GM19468 (cell line): ENCODE data around the gene ADCY2.

Experiments
- ATAC-seq: cut with Tn5 transposase; IDR thresholded peaks from one replicate; pipeline ENCODE4 v1.9.1; 2021; ENCODE audit warnings: mild to moderate bottlenecking, moderate library complexity, moderate number of reproducible peaks; ENCODE audit not compliant: unreplicated experiment; ENCODE audit errors: extremely low read depth

Gene ADCY2

DNA sequence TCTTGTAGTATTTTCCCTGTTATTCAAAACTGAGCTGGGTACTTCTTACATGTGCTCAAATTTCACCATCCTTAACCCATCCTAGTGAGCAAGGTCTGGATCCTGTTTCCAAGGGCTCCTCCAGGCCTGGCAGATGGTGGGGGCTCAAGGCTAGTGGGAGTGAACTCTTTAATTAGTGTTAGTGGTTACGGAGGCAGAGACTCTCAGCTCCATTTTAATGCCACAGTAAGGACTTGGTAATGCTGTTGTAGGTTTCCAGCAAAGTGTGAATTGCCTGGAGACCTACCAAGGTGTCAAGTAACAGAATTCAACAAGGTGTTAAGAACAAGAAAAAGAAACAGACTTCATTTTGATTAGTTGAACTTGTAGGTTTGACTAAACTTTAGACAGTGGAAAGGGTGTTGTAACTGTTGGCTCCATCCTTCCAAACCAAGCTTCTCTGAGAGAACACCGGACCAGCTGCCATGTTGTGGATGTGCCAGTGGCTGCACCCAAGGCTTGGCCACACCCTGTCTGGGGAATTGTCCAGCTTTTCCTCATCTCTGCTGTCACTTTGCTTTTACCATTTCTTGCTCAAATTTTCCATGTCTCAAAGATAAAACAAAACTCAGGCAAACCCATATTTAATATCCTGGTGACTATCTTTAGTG, 98.7 kb downstream of the ADCY2 start:
- ATAC-seq: no peak

DNA sequence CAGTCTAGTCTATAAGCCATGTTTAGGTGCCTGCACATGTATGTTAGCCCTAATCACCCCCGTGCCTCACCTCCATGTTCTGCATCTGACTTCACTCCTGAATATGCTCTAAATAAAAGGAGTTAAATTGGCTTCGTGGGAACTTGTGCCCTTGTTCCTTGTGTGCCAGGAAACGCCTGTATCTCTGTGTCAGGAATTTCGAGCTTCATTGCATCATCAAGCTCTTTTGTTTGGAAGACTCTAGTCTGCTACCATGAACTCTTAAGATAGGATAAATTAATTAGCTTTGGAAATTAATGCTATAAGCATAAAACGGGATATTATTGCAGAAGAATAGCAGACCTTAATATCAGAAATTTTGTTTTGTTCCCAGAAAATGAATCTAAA, 99.2 kb downstream of the ADCY2 start:
- no peak for ATAC-seq

DNA sequence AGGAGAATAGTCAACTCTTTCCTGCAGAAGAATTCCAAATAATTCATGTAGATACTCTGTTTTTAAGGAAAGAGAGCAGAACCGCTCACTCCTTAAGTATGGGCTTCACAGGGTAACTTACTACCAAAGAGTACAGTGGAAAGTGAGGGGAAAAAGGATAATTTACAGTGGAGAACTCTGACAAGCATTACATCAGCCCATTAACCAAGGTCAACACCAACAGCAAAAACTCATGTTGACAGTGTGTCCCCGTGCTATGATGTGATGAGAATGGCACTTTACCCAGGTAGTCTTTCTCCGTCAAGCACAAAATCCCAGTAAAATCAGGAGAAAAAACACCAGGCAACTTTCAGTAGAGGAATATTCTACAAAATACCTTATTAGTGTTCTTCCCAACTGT, 104.3 kb downstream of the ADCY2 start:
- ATAC-seq: no peak

DNA sequence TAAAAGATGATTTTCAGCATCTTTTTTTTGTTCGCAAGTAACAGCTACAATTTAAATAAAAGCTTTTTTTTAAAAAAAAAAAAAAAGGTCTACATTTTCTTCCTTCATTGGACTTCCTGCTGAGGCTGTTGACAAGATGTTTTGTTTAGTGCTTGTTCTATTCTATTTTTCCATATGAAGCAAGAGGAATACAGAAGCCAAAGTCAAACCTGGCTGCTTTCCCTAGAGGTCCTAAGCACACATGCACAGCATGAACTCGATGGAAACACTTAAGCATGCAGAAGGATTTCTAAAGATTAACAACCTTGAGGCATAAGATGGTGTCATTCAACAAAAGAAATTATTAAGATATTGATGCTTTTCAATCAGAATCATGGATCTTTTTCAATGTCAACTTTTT, 105.1 kb downstream of the ADCY2 start:
- no peak for ATAC-seq

DNA sequence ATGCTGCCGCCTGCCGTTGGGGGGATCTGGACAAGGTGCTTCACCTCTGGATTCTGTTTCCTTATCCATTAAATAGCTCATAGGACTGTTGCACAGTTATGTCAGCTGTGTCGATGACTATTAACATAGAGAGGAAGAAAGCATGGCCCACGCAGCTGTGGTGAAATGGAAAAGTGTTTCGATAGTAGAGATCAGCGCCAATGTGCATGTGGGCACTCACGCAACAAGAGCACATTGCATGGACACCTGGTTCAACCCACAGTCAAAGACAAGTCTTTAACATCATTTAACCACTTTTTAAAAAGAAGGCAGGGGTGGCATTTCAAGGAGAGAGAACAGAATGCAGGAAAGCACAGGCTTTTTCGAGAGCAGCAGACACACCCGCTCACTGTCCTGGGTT, 107.6 kb downstream of the ADCY2 start:
- no peak for ATAC-seq

DNA sequence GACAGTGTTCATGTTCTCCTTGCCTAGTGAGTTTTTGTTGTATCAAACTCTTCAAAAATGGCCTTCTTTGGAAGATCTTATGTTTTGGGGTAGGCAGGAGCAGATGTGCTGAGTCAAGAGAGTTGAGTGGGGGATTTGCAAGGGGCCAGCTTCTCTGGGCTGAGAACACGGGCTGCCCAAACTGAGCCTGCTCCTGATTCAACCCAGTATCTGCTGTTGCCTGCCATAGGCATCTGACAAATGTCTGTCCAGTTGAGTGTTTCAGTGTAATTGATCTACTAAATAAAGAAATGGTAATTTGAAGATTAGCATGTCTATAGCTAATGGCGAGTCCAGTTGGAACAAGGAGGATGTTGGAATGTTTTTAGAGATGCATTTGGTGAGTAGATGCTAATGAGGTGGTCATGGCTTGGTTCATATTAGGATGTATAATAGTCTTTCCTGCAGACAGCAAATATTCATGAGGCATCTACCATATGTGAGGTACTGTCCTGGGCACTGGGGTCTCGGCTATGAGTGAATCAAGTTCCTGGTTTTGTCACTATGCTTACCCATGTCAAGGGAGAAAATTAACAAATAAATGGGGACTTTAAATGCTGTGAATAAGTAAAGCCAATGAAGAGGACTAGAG, 119.5 kb downstream of the ADCY2 start:
- no peak for ATAC-seq

DNA sequence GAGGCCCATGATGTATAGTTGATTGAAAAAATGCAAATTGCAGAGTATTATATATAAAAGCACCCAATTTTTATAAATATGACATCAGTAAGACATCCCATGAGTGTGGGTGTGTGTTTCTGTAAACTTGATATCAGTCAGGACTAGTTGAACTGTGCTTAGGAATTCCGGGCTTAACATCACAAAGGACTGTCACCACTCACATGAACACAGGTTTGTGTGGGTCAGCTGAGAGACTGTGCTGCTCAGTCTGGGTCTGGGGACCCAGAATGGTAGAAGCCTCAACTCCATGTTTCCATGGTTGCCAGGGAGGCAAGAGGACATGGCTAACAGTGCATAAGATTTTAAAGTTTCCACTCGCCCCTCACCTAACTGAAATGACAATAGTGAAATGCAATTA, 120.3 kb downstream of the ADCY2 start:
- no peak for ATAC-seq

DNA sequence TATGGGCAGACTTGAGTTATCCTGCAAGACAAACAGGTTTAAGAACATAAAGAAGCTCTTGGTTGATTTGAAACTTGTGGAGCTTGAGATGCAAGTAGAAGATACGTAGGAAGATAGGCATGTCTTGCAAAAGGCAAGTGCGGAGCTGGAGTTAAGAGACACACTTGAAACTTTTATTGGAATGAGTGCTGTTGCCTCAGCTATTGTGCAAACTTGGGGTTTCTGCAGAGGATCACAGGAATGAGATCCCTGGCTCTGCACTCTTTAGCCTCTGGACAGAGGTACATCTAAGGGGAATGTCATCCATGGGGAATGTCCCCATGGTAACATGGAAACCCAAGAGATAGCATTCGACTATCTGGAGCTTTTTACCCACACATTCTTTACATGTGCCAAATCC, 121.1 kb downstream of the ADCY2 start:
- no peak for ATAC-seq

DNA sequence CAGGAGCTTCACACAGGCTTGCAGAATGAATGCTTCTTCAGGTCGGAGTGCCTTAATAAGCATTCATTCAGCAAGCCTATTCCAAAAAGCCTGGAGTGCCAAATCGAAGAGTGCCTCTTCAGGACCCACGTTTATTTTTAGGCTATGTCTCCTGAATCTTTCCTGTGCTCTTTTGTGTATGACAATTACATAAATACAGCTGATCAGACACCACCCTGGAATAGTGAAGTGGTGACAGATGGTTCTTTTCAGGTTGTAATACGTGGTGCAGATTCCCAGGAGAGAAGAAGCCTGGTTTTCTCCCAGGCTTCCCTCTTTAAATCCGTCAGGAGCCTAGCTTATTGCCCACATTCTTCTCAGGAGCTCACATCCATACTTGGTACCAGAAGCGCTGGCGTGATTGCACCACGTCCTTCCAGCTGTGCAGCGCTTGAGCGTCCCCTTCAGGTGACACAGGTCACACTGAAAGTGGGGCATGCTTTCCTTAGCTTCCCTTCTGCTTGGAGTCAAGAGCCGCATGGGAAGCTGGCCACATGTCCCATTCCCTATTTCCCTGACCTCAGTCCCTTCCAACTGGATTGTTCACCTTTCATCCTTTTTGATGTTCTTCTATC, 123.1 kb downstream of the ADCY2 start:
- ATAC-seq: no peak

DNA sequence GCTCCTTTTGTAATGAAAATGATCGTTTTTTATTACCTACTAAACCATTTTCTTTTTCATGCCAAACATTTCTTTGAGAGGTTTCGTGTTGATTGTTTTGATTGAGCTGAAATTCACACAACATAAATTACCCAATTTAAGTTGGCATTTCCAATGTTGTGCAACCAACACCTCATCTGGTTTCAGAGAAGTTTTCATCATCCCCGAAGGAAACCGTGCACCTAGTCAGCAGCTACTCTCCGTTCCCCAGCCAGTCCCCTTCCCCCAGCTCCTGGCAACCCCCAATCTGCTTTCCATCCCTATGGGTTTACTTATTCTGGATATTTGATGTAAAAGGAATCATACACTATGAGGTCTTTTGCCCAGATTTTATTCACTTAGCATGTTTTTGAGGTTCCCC, 123.6 kb downstream of the ADCY2 start:
- ATAC-seq: no peak

DNA sequence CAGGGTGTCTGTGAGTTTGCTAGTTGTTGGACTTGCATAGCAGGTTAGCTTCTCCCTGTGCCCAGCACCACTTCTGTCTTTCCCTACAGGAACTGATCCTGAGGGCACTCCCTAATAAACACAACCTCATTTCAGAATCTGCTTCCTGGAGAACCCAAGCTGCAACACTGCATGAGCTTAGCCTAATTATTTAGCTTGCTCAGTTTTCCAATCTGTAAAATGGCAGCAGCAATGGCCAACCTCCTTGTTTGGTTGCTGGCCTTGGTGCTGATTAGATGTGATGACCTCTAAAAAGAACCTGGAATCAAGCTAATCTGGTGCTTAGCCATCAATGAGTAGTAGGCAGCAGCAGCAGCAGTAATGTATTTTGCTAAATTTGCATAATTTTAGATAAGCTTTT, 133.9 kb downstream of the ADCY2 start:
- no peak for ATAC-seq

DNA sequence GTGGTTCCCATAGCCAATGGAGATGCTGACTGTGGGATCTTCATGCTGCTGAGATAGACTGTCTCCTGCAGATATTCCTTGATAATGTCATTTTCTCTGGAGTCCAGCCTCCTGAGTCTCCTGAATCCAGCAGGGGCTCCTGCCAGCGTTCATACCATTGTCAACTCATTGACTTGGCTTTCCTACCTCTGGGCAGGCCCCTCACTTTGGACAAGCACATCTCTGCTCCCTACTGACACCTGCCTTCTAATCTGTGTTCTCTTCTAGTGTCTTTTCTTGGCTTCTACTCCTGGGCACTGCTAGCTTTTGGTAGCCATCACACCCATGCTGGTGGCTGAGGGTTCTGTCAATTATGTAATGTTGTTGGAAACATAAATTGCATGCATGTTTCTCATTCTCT, 138.0 kb downstream of the ADCY2 start:
- no peak for ATAC-seq

DNA sequence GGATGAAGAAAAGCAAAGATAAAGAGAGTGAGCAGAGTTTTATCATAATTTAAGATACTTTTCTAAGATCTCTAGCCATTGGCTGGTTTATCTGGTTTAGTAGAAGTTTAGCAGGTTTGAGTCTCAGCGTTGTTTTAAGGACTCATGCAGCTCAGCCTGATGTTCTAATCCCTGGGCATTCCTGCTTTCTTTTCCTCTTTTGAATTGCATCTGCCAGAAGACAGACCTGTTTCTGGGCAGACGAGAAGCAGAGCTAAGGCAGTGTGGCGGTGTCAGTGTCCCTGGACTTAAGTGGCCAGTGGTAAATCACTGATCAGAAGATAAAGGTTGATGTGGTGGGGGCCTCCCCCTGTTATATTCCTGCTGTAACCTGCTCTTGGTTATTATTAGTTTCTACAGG, 138.6 kb downstream of the ADCY2 start:
- no peak for ATAC-seq

DNA sequence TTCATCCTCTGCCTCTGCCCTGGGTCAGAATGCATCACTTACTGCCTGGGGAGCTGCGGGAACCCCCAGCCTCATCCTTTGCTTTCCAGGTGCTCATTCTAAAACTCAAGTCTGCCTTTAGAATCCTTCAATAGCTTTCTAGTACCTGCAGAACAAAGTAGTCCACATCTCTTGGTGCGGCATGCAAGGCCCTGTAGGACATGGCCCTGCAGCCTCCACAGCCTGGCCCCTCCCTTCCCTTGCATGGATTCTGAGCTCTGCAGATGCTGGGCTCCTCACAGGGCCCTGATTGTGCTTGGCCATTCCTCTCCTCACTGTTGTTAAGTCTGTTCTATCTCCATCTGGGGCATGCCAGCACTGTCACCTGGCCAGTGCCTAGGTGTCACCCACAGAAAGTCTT, 141.6 kb downstream of the ADCY2 start:
- ATAC-seq: no peak

DNA sequence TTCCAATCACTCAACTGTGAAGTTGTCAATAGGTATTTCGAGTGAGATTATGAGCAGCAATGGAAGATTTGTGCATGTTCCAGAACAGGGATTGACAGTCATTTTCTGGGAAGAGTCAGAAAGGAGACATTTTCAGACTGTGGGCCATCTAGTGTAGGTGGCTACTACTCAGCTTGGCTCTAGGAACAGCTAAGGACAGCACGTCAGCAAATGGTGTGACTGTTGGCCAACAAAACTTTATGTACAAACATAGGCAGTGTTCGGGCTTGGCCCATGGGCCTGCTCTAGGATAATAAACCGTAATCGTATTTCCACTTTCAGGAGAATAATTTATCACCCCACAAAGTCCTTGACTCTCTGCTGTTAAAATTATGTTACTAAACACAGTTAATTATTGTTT, 143.6 kb downstream of the ADCY2 start:
- no peak for ATAC-seq

DNA sequence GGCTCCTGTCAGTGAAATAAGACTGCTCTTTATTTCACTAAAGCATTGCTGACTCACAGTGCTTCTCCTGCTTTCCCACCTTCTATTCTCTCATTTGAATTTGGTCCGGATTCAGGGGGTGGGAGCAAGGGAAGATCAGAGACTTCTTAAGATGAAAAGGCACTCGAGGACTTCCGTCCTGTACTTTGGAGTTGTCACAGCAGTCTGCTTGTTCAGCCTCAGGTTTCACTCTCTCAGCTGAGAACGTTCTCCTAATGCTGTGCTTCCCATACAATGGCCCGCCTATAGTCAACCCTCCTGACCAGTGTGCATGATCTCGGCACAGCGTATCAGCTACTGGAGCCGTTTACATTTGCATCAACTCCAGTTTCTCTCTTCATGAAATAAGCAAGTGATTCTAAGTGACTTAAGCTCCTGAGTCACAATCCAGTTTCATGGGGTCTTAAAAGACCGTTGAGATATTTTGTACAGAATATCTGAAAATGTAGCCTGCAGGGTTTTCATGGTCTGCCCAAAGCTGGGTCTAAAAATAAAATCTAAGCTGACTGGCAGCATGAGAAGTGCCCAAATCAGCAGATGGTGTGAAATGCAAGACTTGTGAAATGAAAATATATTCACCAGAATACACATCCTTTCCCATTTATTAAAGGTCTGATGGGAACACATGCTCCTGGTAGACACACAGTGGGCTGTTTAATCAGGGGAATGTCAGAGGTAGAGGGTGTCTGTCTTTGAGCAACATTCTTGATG, 145.0 kb downstream of the ADCY2 start:
- ATAC-seq: no peak

DNA sequence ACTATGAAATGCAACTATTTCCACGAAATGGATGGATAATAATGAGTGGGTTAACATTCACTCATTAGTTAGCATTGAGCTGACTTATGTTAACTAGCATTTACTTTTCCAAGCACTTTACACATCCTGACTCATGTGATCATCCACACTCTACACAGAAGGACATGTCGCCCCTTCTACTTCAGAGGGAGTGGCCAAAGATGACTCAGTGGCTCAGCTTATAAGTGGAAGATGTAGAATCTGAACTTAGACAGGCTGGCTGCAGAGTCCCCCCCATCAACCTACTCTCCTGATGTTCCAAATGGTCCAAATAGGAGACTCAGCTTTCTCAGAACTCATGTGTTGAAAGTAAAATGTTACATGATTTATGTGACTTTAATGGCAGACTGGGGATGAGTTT, 146.0 kb downstream of the ADCY2 start:
- no peak for ATAC-seq

DNA sequence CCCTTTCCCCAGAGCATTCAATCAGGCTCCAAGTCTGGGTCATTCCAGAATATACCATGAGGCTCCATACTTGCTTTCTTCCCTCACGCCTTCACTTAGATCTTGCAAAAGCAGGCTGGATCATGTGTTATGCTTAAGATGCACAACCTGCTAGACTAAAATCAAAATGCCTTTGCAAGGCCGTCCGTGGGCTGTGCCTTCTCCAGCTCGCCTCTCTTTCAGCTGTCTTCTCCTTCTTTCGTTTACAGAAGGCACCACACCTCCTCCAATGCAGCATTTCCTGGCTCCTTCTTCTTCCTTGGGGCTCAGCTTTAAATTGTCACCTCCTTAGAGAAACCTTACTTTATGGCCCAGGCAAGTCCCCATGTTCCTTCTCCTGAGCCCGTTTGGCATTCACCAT, 150.6 kb downstream of the ADCY2 start:
- no peak for ATAC-seq

DNA sequence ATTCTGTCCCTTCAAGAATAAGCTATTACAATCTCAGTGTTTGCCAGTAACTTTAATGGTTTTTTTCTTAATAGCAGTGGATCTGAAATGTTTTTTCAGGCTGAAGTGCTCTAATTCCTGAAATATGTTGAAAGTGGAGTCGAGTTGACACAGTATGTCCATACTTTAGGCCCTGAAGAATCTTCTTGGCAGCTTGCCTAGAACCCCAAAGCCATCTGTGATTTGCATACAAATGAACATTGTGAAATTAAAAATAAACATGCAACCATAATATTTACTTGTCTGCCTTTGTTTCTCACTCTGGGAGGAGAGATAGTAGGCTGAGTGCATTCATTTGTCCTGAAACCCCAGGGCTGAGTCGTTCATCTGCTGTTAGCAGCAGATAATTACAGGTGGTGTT, 152.7 kb downstream of the ADCY2 start:
- no peak for ATAC-seq

DNA sequence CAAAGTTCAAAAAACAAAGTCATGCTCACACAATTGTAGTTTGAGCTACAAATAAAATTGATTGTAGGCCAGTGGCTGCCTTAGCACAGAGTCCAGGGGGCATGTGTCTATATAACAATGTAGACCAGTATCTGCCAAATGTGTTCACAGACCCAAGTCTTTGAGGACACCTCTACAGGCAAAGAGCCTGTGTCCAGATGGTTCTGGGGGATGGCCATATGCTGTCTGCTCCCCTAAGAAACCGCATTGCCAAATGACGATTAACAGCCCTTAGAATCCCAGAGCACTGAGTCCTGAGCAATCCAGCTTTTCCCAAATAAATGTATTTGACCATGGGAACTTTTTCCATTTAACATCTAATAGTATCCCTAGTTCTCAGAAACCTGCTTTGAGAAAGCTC, 169.6 kb downstream of the ADCY2 start:
- no peak for ATAC-seq

DNA sequence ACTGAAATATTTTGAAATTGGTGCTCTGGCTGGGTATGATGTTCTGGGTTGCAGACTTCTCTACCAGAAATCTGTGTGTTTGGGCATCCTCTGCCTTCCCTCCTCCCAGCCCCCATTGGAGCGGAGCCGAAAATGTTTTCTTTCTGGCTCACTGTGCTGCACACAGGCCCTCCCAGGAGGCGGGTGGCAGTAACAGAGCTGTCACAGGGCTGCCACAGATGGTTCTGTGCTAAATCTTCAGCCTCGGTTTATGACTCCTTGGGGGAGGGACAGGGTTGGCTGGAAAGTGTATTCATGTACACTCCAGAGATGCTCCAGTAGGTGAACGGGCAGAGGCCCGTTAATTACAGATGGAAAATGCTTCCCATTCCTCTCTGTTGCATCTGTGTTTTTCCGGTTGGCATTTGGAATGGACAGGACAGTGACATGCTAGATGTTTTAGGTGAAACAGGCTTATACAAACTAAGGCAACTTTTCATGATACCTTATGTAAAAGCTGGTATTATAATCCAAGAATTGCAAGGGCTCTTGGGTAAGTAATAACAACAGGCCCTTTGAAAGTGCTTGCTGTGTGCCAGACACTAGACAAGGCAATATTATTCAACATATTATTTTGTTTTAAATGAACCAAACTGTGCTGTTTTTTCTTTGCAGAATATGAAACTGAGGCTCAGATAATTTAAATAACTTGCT, 180.2 kb downstream of the ADCY2 start:
- no peak for ATAC-seq
